CD14-positive monocyte (primary cell): ENCODE measurements around the gene RREB1. TPM values are rescaled to one million over a fixed set of nuclear protein-coding genes. Genes with fewer than 3 reads are reported as not detected.

Experiments
- DNase-seq, 3 donors: peaks; one replicate each; pipeline ENCODE4 v3.0.0-alpha.2; 2011 to 2022
- H2AFZ ChIP-seq: 2 replicates; pipeline ENCODE4 v1.6.0; 2012; ENCODE audit warnings: mild to moderate bottlenecking, low read depth, low read length, inconsistent platforms; ENCODE audit not compliant: insufficient read depth, poor library complexity, severe bottlenecking
- H3K27ac ChIP-seq, 2 donors: 1 replicate in 1 of 2; 2 replicates in 1 of 2; pipeline ENCODE4 v1.5.1; 2012 to 2013; ENCODE audit warnings: low read length in 2 of 2, control low read depth in 1 of 2, inconsistent platforms in 1 of 2, low read depth in 1 of 2, mild to moderate bottlenecking in 1 of 2
- H3K27me3 ChIP-seq, 2 donors: one replicate each; pipeline versions ENCODE4 v1.6.0 to v1.6.1; 2011 to 2013; ENCODE audit warnings: low read length in 2 of 2; ENCODE audit not compliant: control insufficient read depth in 2 of 2, insufficient read depth in 2 of 2
- H3K36me3 ChIP-seq, 2 donors: replicated peaks in 1 of 2; 1 replicate in 1 of 2; 2 replicates in 1 of 2; pipeline versions ENCODE4 v1.5.1 to v1.6.1; 2012 to 2013; ENCODE audit warnings: low read length in 2 of 2, control low read depth in 1 of 2, inconsistent platforms in 1 of 2, mild to moderate bottlenecking in 1 of 2; ENCODE audit not compliant: insufficient read depth in 2 of 2, control insufficient read depth in 1 of 2
- H3K4me1 ChIP-seq, 2 donors: 1 replicate in 1 of 2; 2 replicates in 1 of 2; pipeline versions ENCODE4 v1.5.1 to v1.6.1; 2012 to 2013; ENCODE audit warnings: low read length in 2 of 2, control low read depth in 1 of 2, inconsistent platforms in 1 of 2, mild to moderate bottlenecking in 1 of 2, moderate library complexity in 1 of 2; ENCODE audit not compliant: insufficient read depth in 2 of 2, control insufficient read depth in 1 of 2
- H3K4me2 ChIP-seq: replicated peaks from 2 replicates; pipeline ENCODE3; 2012; ENCODE audit warnings: low read length, moderate library complexity, mild to moderate bottlenecking; ENCODE audit not compliant: poor library complexity, severe bottlenecking; ENCODE audit errors: extremely low read depth
- H3K4me3 ChIP-seq, 3 experiments: fragments of 200-600 bp in 1 of 3; sonication (generic) in 1 of 3; replicated peaks in 1 of 3; 1 replicate in 2 of 3; 2 replicates in 1 of 3; pipeline ENCODE4 v1.5.1; 2011 to 2013; ENCODE audit warnings: low read length in 3 of 3, mild to moderate bottlenecking in 3 of 3, control low read depth in 2 of 3, low read depth in 2 of 3, inconsistent platforms in 1 of 3, moderate library complexity in 1 of 3
- H3K79me2 ChIP-seq: 2 replicates; pipeline ENCODE4 v1.6.0; 2012; ENCODE audit warnings: mild to moderate bottlenecking, control low read depth, inconsistent platforms, low read length, moderate library complexity; ENCODE audit not compliant: insufficient read depth
- H3K9ac ChIP-seq: 2 replicates; pipeline ENCODE4 v1.6.0; 2017; ENCODE audit warnings: low read length, mild to moderate bottlenecking; ENCODE audit not compliant: insufficient read depth, poor library complexity, severe bottlenecking
- H3K9me3 ChIP-seq, 2 donors: replicated peaks in 1 of 2; 1 replicate in 1 of 2; 2 replicates in 1 of 2; pipeline versions ENCODE4 v1.5.1 to v1.6.1; 2012 to 2013; ENCODE audit warnings: low read length in 2 of 2, control low read depth in 1 of 2; ENCODE audit not compliant: control insufficient read depth in 1 of 2, insufficient read depth in 1 of 2
- H4K20me1 ChIP-seq: 2 replicates; pipeline ENCODE4 v1.6.0; 2012; ENCODE audit warnings: mild to moderate bottlenecking, low read length, control low read depth, moderate library complexity; ENCODE audit not compliant: insufficient read depth
- H3K27ac Mint-ChIP-seq, 7 donors: one replicate each; pipeline ENCODE4 v1.8.0; 2020; ENCODE audit warnings: mild to moderate bottlenecking in 7 of 7, mixed read lengths in 7 of 7, moderate library complexity in 6 of 7, inconsistent platforms in 2 of 7
- H3K27me3 Mint-ChIP-seq, 3 donors: one replicate each; pipeline ENCODE4 v1.8.0; 2021 to 2022; ENCODE audit warnings: low read depth in 3 of 3, mild to moderate bottlenecking in 3 of 3, mixed read lengths in 3 of 3, moderate library complexity in 3 of 3, inconsistent platforms in 1 of 3
- H3K36me3 Mint-ChIP-seq, 2 donors: one replicate each; pipeline ENCODE4 v1.8.0; 2020; ENCODE audit warnings: mixed read lengths in 2 of 2, inconsistent platforms in 1 of 2, mild to moderate bottlenecking in 1 of 2
- H3K4me1 Mint-ChIP-seq: one replicate; pipeline ENCODE4 v1.8.0; 2020; ENCODE audit warnings: mild to moderate bottlenecking, mixed read lengths
- H3K4me3 Mint-ChIP-seq, 2 donors: one replicate each; pipeline ENCODE4 v1.8.0; 2020; ENCODE audit warnings: mild to moderate bottlenecking in 2 of 2, mixed read lengths in 2 of 2, moderate library complexity in 1 of 2
- H3K9me3 Mint-ChIP-seq, 7 donors: one replicate each; pipeline ENCODE4 v1.8.0; 2020 to 2022; ENCODE audit warnings: mixed read lengths in 7 of 7, mild to moderate bottlenecking in 6 of 7, moderate library complexity in 6 of 7, inconsistent platforms in 2 of 7
- WGBS: methylation state at CpG from one replicate; pipeline ENCODE4 v1.1.5; 2013; ENCODE audit warnings: missing lambda C conversion rate; ENCODE audit not compliant: insufficient coverage; 5-methylcytosine and 5-hydroxymethylcytosine counted together
- intact Hi-C, 2 donors: fragments of 100-400 bp; cut with micrococcal nuclease; formaldehyde crosslinking; loops; one replicate each; pipeline versions ENCODE4 v1.15.0 to v1.15.1; 2023
- polyA plus RNA-seq, 3 donors: library from polyadenylated mRNA; depleted of rRNA in 1 of 3; unstranded in 2 of 3; stranded (reverse) in 1 of 3; fragments of 300-500 nt in 2 of 3; fragments of >200 nt in 1 of 3; fragmentation: Illumina TruSeq in 2 of 3; gene quantifications; 1 replicate in 2 of 3; 2 replicates in 1 of 3; pipeline ENCODE4 v1.2.3, GENCODE V29; 2012 to 2021
- TF ChIP-seq, protein P1 (sequence below): fragments of 200-600 bp; IDR thresholded peaks from one replicate; pipeline ENCODE4 v1.8.0; 2022; ENCODE audit warnings: antibody characterized with exemption, mild to moderate bottlenecking

Gene RREB1
- polyA plus RNA-seq, 3 donors, result 2.1 to 15.3 (median 5.6) TPM

DNA sequence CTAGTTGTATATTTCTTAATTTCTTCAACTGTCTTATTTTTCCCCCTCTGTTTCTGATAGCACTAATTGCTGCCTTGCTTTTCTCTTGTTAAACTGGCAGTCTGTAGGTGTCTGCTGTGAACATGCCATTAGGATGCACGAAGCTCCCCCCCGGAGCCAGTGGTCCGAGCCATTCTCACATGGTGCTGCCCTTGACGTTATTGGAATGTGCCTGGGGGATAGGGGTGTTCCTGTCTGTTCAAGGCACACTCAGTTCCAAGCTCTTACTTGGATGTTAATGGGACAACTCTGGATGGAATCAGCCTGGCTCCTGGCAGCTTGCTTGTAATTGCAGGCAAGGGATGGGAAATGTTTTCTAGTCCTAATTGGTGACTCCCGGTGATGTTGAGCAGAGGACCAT, 68.4 kb downstream of the RREB1 start:
- Histone ChIP-seq H3K27me3 (no peaks in the 10 kb centered on the region), H4K20me1 (peaks cover 89% of the 10 kb centered on the region)

DNA sequence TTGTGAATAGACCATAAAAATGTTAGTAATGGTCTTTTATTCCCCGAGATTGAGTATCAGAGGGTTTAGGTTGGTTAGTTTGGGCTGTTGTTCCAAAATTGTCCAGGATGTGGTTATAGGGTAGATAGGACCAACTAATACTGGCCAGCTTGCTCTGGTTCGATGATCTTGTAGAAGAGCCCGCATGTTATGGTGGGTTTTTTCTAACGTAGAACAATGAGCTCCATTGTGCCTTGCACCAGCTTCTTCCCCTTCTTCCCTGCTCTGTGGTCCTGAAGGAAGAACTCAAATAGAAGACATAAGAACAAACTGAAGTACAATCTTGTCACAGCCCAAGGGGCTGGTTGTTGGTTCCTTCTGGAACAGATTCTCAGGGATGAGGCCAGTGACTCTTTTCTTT, 70.5 kb downstream of the RREB1 start:
- Histone ChIP-seq H3K27ac (peak overlapping the region in 1 of 2 donors; percentile 68), H3K79me2 (peaks cover 95% of the 10 kb centered on the region), H3K9ac (no peak overlapping the region), H3K9me3 (no peaks in the 10 kb centered on the region), H3K4me3 (no peak overlapping the region), H3K4me1 (no peaks in the 10 kb centered on the region), H4K20me1 (peaks cover 88% of the 10 kb centered on the region), H3K27me3 (no peaks in the 10 kb centered on the region), H3K36me3 (peaks cover 47 to 71% of the 10 kb centered on the region in 2 donors), H2AFZ (no peak overlapping the region), H3K4me2 (no peak overlapping the region)
- no peaks in the 10 kb centered on the region for H3K27me3 Mint-ChIP-seq
- TF ChIP-seq, protein P1, sequence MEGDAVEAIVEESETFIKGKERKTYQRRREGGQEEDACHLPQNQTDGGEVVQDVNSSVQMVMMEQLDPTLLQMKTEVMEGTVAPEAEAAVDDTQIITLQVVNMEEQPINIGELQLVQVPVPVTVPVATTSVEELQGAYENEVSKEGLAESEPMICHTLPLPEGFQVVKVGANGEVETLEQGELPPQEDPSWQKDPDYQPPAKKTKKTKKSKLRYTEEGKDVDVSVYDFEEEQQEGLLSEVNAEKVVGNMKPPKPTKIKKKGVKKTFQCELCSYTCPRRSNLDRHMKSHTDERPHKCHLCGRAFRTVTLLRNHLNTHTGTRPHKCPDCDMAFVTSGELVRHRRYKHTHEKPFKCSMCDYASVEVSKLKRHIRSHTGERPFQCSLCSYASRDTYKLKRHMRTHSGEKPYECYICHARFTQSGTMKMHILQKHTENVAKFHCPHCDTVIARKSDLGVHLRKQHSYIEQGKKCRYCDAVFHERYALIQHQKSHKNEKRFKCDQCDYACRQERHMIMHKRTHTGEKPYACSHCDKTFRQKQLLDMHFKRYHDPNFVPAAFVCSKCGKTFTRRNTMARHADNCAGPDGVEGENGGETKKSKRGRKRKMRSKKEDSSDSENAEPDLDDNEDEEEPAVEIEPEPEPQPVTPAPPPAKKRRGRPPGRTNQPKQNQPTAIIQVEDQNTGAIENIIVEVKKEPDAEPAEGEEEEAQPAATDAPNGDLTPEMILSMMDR, result no peak
- peaks cover 15% of the 10 kb centered on the region for H3K4me1 Mint-ChIP-seq
- DNase-seq, result no peak
- 100% methylated on average over 1 of the region's 4 CpGs for WGBS
- no peaks in the 10 kb centered on the region for H3K9me3 Mint-ChIP-seq
- intact Hi-C loops, result no loop called here
- H3K36me3 Mint-ChIP-seq, result peaks cover 52 to 59% of the 10 kb centered on the region in 2 donors
- H3K27ac Mint-ChIP-seq, result peak overlapping the region; percentile 23 to 87 (median 50)
- H3K4me3 Mint-ChIP-seq, result no peak overlapping the region

More for the DNA sequence above, 68.4 kb downstream of the RREB1 start:
- Mint-ChIP-seq H3K9me3 (peaks cover 0 to 2% (median 0%) of the 10 kb centered on the region in 7 donors), H3K27me3 (no peaks in the 10 kb centered on the region), H3K4me1 (peaks cover 13% of the 10 kb centered on the region), H3K36me3 (peaks cover 38 to 47% of the 10 kb centered on the region in 2 donors), H3K4me3 (no peak overlapping the region), H3K27ac (peak overlapping the region in 5 of 7 donors; percentile 8 to 79 (median 54))
- no peaks in the 10 kb centered on the region for H3K4me1 ChIP-seq
- TF ChIP-seq, protein P1, result no peak
- H3K9ac ChIP-seq, result no peak overlapping the region
- whole genome bisulfite sequencing, result 89% methylated on average over 4 of the region's 5 CpGs
- intact Hi-C loops, result no loop called here
- no peaks in the 10 kb centered on the region for H3K9me3 ChIP-seq
- no peak overlapping the region for H2AFZ ChIP-seq
- H3K27ac ChIP-seq, result peak overlapping the region in 1 of 2 donors; percentile 36
- H3K4me3 ChIP-seq, result no peak overlapping the region
- H3K4me2 ChIP-seq, result no peak overlapping the region
- DNase-seq, result no peak
- H3K36me3 ChIP-seq, result peaks cover 30 to 50% of the 10 kb centered on the region in 2 donors
- H3K79me2 ChIP-seq, result peaks cover 95% of the 10 kb centered on the region
